GM12865 (cell line): ENCODE data around the gene THRB.

ENCODE experiments used
- DNase-seq: peaks from one replicate; pipeline ENCODE4 v3.0.0; 2010; ENCODE audit warnings: low read depth
- H3K4me3 ChIP-seq: 2 replicates; pipeline ENCODE4 v1.5.1; 2011; ENCODE audit warnings: mild to moderate bottlenecking, low read depth, low read length, control low read depth
- TF ChIP-seq, protein P1 (sequence below): IDR thresholded peaks from 2 replicates; pipeline ENCODE4 v1.5.1; 2011; ENCODE audit warnings: low read length, control low read depth, low read depth, inconsistent platforms; ENCODE audit not compliant: insufficient read depth; ENCODE audit errors: missing control alignments

The THRB gene

DNA sequence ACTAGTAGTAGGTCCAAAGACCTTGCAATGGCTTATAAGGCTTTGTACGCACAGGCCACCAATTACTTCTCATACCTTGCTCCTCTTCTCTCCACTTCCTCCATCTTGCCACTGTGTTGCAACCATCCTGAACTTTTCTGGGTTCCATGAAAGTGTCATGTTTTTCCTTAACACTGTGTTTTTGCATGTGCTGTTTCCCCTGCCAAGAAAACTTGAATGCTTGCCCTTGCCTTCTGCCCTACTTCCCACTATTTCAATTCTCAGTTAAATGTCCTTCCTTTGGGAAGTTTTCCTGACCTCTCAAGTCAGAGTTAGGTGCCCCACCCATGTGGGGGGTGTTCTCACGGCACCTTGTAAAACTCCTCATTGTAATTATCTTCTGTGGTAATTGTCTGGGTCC is 182.8 kb downstream of the THRB start:
- no peak overlapping the region for H3K4me3 ChIP-seq
- DNase-seq = no peak
- TF ChIP-seq, protein P1, sequence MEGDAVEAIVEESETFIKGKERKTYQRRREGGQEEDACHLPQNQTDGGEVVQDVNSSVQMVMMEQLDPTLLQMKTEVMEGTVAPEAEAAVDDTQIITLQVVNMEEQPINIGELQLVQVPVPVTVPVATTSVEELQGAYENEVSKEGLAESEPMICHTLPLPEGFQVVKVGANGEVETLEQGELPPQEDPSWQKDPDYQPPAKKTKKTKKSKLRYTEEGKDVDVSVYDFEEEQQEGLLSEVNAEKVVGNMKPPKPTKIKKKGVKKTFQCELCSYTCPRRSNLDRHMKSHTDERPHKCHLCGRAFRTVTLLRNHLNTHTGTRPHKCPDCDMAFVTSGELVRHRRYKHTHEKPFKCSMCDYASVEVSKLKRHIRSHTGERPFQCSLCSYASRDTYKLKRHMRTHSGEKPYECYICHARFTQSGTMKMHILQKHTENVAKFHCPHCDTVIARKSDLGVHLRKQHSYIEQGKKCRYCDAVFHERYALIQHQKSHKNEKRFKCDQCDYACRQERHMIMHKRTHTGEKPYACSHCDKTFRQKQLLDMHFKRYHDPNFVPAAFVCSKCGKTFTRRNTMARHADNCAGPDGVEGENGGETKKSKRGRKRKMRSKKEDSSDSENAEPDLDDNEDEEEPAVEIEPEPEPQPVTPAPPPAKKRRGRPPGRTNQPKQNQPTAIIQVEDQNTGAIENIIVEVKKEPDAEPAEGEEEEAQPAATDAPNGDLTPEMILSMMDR = no peak

DNA sequence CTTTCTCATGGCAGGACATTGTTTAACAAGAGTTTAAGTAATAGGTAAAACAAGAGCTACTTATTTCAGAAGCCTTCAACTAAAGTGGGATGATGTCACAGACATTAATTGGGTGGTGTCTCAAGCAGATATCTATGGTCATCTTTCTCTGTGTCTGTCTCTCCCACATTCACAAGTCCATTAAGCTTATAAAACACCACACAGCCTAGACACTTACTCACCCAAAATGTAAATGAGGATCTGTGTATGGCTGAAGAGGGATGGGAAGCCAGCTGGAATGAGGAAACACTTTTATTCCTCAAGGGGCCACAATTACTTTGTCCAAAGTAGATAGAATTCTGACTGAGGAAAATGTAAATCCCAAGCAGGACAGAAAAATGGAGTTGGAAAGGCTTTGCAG is 183.8 kb downstream of the THRB start:
- TF ChIP-seq, protein P1 = no peak
- no peak overlapping the region for H3K4me3 ChIP-seq
- no peak for DNase-seq

DNA sequence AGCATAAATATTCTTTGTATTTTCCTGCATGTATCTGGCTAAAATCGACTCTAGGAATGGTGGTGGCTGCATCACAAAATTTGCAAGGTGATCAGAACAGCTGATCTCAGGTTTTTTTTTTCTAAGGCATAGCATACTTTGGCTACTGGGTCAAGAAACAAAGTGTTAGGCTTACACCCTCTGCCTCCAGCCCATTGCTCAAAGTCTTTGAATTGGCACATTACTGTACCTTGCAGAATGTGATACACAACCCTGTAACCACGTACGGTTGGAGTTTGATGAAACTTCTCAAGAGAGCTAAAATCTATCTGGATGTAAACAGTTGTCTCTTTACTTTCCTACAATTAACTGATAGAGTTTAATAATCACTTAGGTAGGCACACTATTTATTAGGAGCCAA is 188.1 kb downstream of the THRB start:
- DNase-seq = no peak
- TF ChIP-seq, protein P1 = no peak

DNA sequence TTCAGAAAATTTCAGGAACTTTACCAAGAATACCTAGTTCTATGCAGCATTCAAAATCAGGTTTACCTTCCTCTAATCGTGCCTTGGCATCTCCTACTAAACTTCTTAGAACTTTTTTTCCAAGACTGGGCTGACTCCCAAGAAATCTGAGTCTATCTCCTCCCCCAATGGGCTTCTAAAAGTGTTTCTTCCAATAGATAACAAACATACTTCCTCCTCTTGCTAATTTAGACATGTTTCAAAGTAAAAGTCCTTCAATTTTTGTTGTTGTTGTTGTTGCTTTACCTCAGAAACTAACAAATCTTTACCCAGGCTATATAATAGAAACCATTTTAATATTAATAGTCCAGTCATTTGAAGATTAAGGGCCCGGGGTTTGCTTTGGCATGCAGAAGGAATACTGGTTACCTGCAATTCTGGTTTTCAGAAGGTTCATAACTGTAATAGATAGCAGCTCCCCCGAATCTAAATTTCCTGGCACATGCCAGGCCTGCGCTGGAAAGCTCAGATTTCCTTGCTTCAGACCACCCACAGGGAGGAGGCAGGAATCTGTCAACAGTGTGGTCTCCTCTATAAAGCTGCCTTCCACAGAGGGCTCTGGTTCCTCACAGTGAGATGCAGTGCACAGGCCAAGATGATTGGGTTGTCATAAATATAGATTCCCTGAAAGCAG is 188.7 kb downstream of the THRB start:
- no peak for DNase-seq
- TF ChIP-seq, protein P1 = no peak
- H3K4me3 ChIP-seq = no peak overlapping the region

More for the DNA sequence above, 188.1 kb downstream of the THRB start:
- H3K4me3 ChIP-seq = no peak overlapping the region

DNA sequence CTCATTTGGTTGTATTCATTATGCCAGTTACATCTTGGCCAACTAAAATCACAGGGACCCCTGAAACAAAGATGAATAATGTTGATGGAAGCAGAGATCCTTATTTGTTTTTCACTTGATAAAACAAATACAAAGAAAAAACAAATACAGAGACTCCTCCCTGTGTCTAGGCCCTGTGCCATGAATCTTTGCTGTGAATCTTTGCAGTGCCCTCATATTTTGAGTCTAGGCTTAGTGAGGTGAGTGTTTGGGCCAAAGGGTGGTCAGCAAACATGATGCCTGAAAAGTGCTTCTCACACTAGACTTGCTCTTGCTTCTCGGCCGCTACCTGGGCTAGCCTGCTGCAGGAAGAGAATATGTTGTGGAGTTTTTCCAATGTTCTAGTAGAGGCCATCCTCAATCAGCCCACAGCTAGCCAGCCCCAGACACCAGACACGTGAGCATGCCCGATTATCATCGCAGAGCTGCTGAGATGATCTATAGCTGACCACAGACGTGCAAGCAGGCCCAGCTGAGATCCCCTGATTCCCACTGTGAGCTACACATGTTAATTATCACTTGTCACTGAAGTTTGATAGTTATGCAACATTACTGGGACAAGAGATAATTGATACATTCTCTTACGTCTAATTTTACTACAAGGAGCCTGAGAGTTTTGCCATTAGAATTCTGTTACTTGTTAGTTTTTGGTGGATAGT is 191.4 kb downstream of the THRB start:
- H3K4me3 ChIP-seq = no peak overlapping the region
- DNase-seq = no peak
- TF ChIP-seq, protein P1 = no peak

DNA sequence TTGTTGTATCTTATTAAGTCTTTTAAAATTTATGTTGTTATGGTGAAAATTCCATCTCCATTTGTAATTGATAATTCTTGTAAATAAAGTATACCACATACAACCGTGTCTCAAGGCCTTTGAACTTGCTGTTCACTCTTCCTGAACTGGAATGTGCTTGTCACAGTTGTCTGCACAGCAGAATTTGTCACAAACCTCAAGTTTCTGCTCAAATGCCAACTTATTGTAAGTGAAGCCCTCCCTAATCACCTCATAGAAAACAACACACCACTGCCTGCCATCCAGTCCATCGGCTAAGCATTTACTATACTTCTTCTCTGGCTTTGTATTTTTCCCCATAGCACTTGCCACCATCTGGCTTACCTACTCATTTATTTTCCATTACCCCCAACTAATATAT is 192.3 kb downstream of the THRB start:
- no peak for DNase-seq
- H3K4me3 ChIP-seq = no peak overlapping the region
- TF ChIP-seq, protein P1 = no peak
